GM18507 (cell line): ENCODE measurements around the gene LINC01488.

ENCODE experiments used
- DNase-seq: peaks from one replicate; pipeline ENCODE4 v3.0.0; 2011; ENCODE audit warnings: low read depth; ENCODE audit not compliant: insufficient read length; ENCODE audit errors: extremely low spot score
- FAIRE-seq: peaks from 2 replicates; lab custom pipeline; 2011; peaks lifted over from hg19 to GRCh38; lab: Jason Lieb, UNC

The LINC01488 gene

GRCh38 chr11:69475141-69475865 lies 6.2 kb upstream of the LINC01488 start:
- FAIRE-seq (no peak), DNase-seq (no peak)

GRCh38 chr11:69475866-69476471 lies 5.5 kb upstream of the LINC01488 start:
- DNase-seq (no peak), FAIRE-seq (no peak)

GRCh38 chr11:69476509-69476961 lies 4.9 kb upstream of the LINC01488 start:
- DNase-seq (no peak), FAIRE-seq (no peak)

GRCh38 chr11:69477086-69477485 lies 4.4 kb upstream of the LINC01488 start:
- no peak for FAIRE-seq
- DNase-seq, result no peak

GRCh38 chr11:69479591-69480271 lies 1.7 kb upstream of the LINC01488 start:
- FAIRE-seq (no peak), DNase-seq (no peak)

GRCh38 chr11:69480547-69481392 lies 693 bp upstream of the LINC01488 start:
- FAIRE-seq, result no peak

GRCh38 chr11:69482322-69482721 lies 859 bp downstream of the LINC01488 start:
- DNase-seq, result no peak
- no peak for FAIRE-seq

More at GRCh38 chr11:69480547-69481392, 693 bp upstream of the LINC01488 start:
- no peak for DNase-seq

GRCh38 chr11:69483170-69483569 lies 1.7 kb downstream of the LINC01488 start:
- DNase-seq (no peak), FAIRE-seq (no peak)

GRCh38 chr11:69483691-69484426 lies 2.4 kb downstream of the LINC01488 start:
- no peak for DNase-seq

GRCh38 chr11:69484427-69485259 lies 3.2 kb downstream of the LINC01488 start:
- no peak for DNase-seq
- no peak for FAIRE-seq

More at GRCh38 chr11:69483691-69484426, 2.4 kb downstream of the LINC01488 start:
- FAIRE-seq, result no peak

- no peak for DNase-seq
- FAIRE-seq, result no peak
These were observed 4.0 kb downstream of the LINC01488 start for GRCh38 chr11:69485337-69486041.

GRCh38 chr11:69486056-69486772 lies 4.8 kb downstream of the LINC01488 start:
- no peak for FAIRE-seq
- no peak for DNase-seq

- DNase-seq, result no peak
- FAIRE-seq, result no peak
These were observed 5.4 kb downstream of the LINC01488 start for GRCh38 chr11:69486773-69487291.

- DNase-seq, result no peak
These were observed 5.9 kb downstream of the LINC01488 start for GRCh38 chr11:69487391-69487790.

GRCh38 chr11:69487849-69488542 lies 6.5 kb downstream of the LINC01488 start:
- FAIRE-seq (no peak), DNase-seq (no peak)

More at GRCh38 chr11:69487391-69487790, 5.9 kb downstream of the LINC01488 start:
- FAIRE-seq, result no peak

GRCh38 chr11:69488543-69488940 lies 7.1 kb downstream of the LINC01488 start:
- FAIRE-seq (no peak), DNase-seq (no peak)
